Raji (cell line): ENCODE measurements around the gene G6PD.
"Not testable (repeated sequence)": the region's sequence is repeated elsewhere in the genome, so short reads cannot be mapped to it uniquely, and the experiment has no call there.

Source experiments
- POLR2A ChIP-seq: IDR thresholded peaks from 2 replicates; pipeline ENCODE4 v1.6.1; 2011; ENCODE audit warnings: low read depth, low read length, control low read depth; ENCODE audit not compliant: insufficient read depth

Gene G6PD

DNA sequence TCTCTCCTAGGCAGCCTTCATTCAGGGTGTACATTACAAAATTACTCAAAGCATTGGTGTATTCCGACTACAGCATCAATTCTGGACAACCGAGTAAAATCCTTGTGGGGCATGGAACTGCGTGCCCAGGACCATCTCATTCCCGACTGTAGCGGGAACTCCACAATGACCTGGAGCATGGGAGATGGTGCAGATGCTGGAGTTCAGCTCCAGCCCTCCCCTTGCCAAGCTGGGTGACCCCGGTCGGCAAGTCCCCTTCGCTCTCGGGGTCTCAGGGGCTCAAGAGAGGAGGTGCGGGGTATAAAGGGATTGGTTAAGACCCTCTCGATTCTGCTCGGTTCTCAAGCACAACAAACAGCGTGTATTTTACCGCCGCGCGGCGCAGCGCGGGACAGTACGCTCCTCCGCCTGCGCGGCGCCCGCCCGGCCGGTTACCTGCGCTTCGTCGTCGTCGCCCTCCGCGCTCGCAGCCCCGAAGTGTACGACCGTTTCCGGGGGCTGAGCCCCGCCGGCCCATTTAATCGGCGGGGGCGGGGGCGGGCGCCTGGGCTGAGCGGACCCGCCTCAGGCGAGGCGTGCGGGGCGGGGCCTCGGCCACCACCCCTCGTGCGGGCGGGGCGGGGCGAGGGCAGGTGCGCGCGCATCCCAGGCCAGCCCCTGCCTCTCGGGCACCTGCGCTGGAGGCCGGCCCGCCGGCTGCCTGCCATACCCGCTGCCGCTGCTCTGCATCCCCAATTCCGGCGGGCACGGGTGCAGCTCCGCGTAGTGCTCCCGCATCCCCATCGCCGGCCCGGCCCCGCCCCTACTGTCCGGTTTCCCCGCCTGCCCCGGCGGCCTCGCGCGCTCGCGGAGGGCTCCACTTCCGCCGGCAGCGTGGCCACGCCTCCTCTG lies at the start of gene G6PD:
Gene G6PD, minus strand, starts transcription at position 493 of the 891 bp plus-strand sequence. CDS start 691 bp downstream, outside the sequence.
- peak; percentile 81 for TF ChIP-seq POLR2A

DNA sequence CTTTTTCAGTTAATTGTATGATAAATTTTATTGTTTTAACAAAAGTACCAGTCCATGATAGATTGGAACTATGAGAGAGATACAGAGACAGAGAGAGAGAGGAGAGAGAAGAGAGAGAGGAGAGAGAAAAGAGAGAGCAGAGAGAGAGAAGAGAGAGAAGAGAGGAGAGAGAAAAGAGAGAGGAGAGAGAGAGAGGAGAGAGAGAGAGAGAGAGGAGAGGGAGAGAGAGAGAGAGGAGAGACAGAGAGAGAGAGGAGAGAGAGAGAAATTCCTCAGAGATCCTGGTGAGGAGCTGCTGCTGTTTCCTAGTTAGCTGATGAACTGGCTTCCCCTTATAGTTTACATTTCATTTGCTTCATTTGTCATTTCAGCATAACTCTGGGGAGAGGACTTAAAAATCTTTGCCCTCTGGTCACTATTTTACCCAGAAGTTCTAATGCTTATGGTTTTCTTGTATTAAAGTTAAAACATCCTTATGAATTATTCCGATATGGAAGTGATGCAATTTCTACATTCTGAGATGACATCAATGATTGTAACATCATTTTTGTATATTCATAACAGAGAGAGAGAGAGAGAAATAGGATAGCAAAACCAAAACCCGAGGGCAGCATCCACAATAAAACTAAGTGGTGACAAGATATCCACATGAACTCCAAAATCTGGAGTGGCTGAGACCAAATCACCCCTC lies 49.1 kb upstream of the G6PD start:
- no peak for TF ChIP-seq POLR2A

- no peak for TF ChIP-seq POLR2A
These were observed 47.8 kb upstream of the G6PD start for GRCh38 chrX:154594491-154594890.

- TF ChIP-seq POLR2A, result no peak
These were observed 46.6 kb upstream of the G6PD start for GRCh38 chrX:154593201-154593600.

GRCh38 chrX:154592505-154592904 lies 45.9 kb upstream of the G6PD start:
- no peak for TF ChIP-seq POLR2A

GRCh38 chrX:154584585-154585183 lies 38.0 kb upstream of the G6PD start, which contains the start of gene CTAG1A:
Gene CTAG1A (plus strand): TSS chrX:154585133. CDS start chrX:154585207, 74 bp downstream.
- TF ChIP-seq POLR2A, result not testable (repeated sequence)

DNA sequence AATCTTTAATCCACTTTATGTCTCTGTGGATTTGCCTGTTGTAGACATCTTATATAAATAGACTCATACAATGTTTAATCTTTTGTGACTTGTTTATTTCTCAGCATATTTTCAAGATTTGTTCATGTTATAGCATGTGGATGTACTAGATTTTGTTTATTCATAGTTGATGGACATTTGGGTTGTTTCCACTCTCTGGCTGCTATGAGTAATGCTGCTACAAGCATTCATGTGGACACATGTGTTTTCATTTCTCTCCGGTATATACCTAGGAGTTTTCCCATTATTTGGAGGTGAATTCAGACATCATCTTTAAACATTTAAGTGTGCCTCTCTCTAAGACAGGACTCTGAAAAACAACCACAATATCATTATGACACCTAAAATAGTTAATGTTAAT lies 3.1 kb upstream of the G6PD start:
- TF ChIP-seq POLR2A, result no peak

DNA sequence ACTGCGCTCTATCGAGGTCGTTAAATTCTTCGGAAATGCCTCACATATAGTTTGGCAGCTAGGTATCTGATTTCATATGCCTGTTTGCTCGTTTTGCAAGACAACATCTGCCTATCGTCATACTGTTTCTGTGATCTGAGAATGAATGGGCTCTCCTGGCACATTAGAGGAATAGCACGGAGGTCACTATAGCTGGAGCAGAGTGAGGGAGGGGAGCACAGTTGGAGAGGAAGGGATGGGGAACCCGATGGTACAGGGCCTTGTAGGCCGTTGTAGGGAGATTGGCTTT lies 1.3 kb upstream of the G6PD start:
- no peak for TF ChIP-seq POLR2A

GRCh38 chrX:154547245-154548027 lies 790 bp upstream of the G6PD start, which contains the start of gene IKBKG:
Gene IKBKG (plus strand): TSS chrX:154547620. CDS start chrX:154552003, 4,383 bp downstream.
- peak; percentile 58; the same call in 1 of the 2 replicates for TF ChIP-seq POLR2A

DNA sequence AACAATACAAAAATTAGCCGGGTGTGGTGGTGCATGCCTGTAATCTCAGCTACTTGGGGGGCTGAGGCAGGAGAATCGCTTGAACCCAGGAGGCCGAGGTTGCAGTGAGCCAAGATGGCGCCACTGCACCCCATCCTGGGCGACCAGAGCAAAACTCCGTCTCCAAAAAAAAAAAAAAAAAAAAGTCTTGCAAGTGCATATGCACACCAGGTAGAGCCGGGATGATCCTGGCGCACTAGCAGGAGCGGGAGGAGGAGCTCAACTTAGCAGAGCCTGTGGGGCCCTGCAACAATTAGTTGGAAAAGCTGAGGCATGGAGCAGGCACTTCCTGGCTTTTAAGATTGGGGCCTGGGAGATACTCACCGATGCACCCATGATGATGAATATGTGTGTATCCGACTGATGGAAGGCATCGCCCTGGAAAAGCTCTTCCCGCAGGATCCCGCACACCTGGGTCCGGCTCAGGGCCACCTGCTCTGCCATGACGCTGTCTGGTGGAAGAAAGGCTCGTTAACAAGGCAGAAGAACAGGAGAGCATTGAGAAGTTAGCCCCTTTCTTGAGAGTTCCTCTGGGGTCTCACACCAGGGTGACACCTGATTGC lies 872 bp downstream of the G6PD start:
- no peak for TF ChIP-seq POLR2A

- TF ChIP-seq POLR2A, result no peak
These were observed 3.8 kb downstream of the G6PD start for GRCh38 chrX:154542723-154543424.

DNA sequence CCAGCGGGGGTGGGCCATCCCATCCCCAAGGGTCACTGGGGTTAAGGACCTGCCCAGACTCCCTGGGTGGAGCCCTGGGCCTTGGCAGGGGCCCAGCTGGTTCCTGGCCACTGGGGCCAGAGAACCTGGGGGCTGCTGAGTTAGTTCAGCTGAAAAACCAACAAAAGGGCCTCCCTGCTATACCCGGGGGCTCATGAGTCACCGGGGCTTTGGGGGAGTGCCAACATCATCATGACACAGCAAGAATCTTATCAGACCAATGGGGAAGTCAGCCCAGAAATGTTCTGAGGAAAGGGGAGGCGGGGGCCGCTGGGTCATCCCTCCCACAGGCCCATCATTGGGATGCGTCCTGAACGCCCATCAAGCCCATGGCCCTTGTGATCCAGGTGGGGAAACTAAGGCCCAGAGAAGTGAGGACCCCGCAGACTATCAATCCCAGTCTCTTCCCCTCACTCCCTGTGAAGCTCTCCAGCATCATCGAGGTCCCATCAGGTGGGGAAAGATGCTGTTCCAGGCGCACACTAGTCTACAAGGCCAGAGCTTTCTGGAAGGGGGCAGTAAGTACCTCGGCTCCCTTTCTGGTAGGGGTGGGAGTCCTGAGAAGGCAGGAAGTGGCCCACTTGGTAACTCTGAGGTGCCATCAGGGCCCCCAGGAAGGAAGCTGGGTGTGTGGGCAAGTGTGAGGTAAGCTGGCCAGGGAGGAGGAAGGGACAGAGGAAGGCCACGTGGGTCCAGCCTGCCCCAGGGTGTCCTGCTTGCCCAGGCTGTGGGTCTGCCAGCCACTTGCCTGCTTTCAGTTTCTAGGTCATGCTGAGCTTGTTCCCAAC lies 4.5 kb downstream of the G6PD start:
- TF ChIP-seq POLR2A, result no peak

DNA sequence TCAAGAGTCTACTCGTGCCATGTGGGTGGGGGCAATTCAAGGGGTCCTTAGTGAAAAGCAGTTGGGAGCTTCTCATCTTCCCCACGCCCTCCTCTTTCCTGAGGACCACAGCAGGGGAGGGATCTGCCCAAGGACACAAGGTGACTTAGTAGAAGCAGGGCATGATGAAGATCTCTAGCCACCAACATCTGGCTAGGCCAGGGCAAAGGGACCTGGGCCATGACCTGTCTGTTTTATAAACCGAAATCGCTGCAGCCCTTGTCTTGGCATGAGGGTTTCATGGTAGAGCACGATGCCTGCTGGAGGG lies 5.1 kb downstream of the G6PD start:
- TF ChIP-seq POLR2A, result no peak
